Right lobe of liver (tissue), 4 donors: Measurements from ENCODE around the gene CFAP100.

Source experiments
- CTCF ChIP-seq, 4 donors: fragments of 200-600 bp in 3 of 4; fragments of 450-650 bp in 1 of 4; IDR thresholded peaks; one replicate each; pipeline versions ENCODE4 v1.5.1 to v1.8.0; 2016 to 2022; ENCODE audit warnings: antibody characterized with exemption in 4 of 4, mild to moderate bottlenecking in 2 of 4
- POLR2A ChIP-seq: fragments of 450-650 bp; IDR thresholded peaks from one replicate; pipeline ENCODE4 v1.6.1; 2017; ENCODE audit warnings: antibody characterized with exemption, mild to moderate bottlenecking
- donor health status: DM: no; HTN: no; CAD: no.
- donor health status: DM: no; HTN: no; CAD: no.
- donor health status: DM: no; HTN: yes; CAD: no.

- TF ChIP-seq POLR2A (no peak), CTCF (IDR thresholded peaks at IDR 0.05) (no peak)
Measured at GRCh38 chr3:126460381-126460780, 65.7 kb downstream of the CFAP100 start.
